ENCODE results near the gene OSER1.
"Not testable (repeated sequence)": the region's sequence is repeated elsewhere in the genome, so short reads cannot be mapped to it uniquely, and the experiment has no call there.

The OSER1 gene

GRCh38 chr20:44199877-44200276 lies 10.7 kb downstream of the OSER1 start:
- no peak for DNase-seq

GRCh38 chr20:44198872-44199271 lies 11.7 kb downstream of the OSER1 start:
- DNase-seq, result no peak

- DNase-seq, result no peak
Measured at GRCh38 chr20:44196271-44196670, 14.3 kb downstream of the OSER1 start.

- no peak for DNase-seq
Measured at GRCh38 chr20:44195605-44196004, 15.0 kb downstream of the OSER1 start.

- DNase-seq, result no peak
Measured at GRCh38 chr20:44193801-44194200, 16.8 kb downstream of the OSER1 start.

- not testable (repeated sequence) for DNase-seq
Measured at GRCh38 chr20:44191640-44192039, 18.9 kb downstream of the OSER1 start.

- peak; percentile 65 for DNase-seq
Measured at GRCh38 chr20:44190197-44190852, 20.2 kb downstream of the OSER1 start.

- DNase-seq, result no peak
Measured at GRCh38 chr20:44188752-44189151, 21.8 kb downstream of the OSER1 start.

GRCh38 chr20:44187772-44188709 lies 22.5 kb downstream of the OSER1 start:
- no peak for DNase-seq

- DNase-seq, result no peak
Measured at GRCh38 chr20:44187054-44187771, 23.4 kb downstream of the OSER1 start, which contains the start of gene JPH2. Gene JPH2, minus strand, starts transcription at chr20:44187188. Its CDS starts 483 bp downstream, at chr20:44186705.

- DNase-seq, result no peak
Measured at GRCh38 chr20:44186674-44187053, 23.9 kb downstream of the OSER1 start.

GRCh38 chr20:44186201-44186600 lies 24.4 kb downstream of the OSER1 start:
- DNase-seq, result no peak

- DNase-seq, result no peak
Measured at GRCh38 chr20:44185574-44185973, 25.0 kb downstream of the OSER1 start.

GRCh38 chr20:44183282-44183681 lies 27.3 kb downstream of the OSER1 start:
- DNase-seq, result no peak

- no peak for DNase-seq
Measured at GRCh38 chr20:44182863-44183262, 27.7 kb downstream of the OSER1 start.

GRCh38 chr20:44182135-44182765 lies 28.3 kb downstream of the OSER1 start:
- no peak for DNase-seq

- no peak for DNase-seq
Measured at GRCh38 chr20:44181611-44182010, 29.0 kb downstream of the OSER1 start.

- DNase-seq, result no peak
Measured at GRCh38 chr20:44180814-44181213, 29.8 kb downstream of the OSER1 start.

GRCh38 chr20:44176833-44177534 lies 33.6 kb downstream of the OSER1 start:
- DNase-seq, result no peak

- DNase-seq, result no peak
Measured at GRCh38 chr20:44174996-44175765, 35.4 kb downstream of the OSER1 start.

- DNase-seq, result no peak
Measured at GRCh38 chr20:44173846-44174245, 36.7 kb downstream of the OSER1 start.

Data from stimulated activated CD8-positive, alpha-beta memory T cell treated with anti-CD3 and anti-CD28 coated beads, Interleukin-4, amount 100 ng/mL, for 48 hours (primary cell).